Caco-2 (cell line): Measurements from ENCODE around the gene DPM1. TPM values are rescaled to one million over a fixed set of nuclear protein-coding genes. Genes with fewer than 3 reads are reported as not detected.

ENCODE experiments used
- BruUV-seq: library from RNA; stranded (reverse); fragments of 400-500 nt; replicated peaks from 2 replicates; lab custom pipeline; 2021; lab: Mats Ljungman, UMichigan
- CTCF ChIA-PET: fragments of 300-600 bp; sonication (Branson Sonifier 250); formaldehyde crosslinking; loops from one replicate; lab custom pipeline; 2022; ENCODE audit warnings: antibody characterized with exemption; lab: Charles Lee
- POLR2A ChIA-PET: fragments of 300-600 bp; sonication (Branson Sonifier 250); formaldehyde crosslinking; loops from one replicate; lab custom pipeline; 2022; ENCODE audit warnings: antibody characterized with exemption; lab: Charles Lee
- DNase-seq, 2 experiments: peaks; one replicate each; pipeline versions ENCODE4 v3.0.0 to v3.0.0-alpha.2; 2020 to 2022
- H3K27me3 ChIP-seq: replicated peaks from 2 replicates; pipeline ENCODE4 v1.6.0; 2011; ENCODE audit warnings: low read length; ENCODE audit not compliant: control insufficient read depth, insufficient read depth
- H3K36me3 ChIP-seq: 2 replicates; pipeline ENCODE4 v1.5.1; 2011; ENCODE audit warnings: low read length; ENCODE audit not compliant: control insufficient read depth, insufficient read depth
- H3K4me1 ChIP-seq: fragments of 250-450 bp; sonication (Bioruptor Pico); 2 replicates; pipeline ENCODE4 v1.5.1; 2020; ENCODE audit warnings: mild to moderate bottlenecking
- H3K4me3 ChIP-seq: 2 replicates; pipeline ENCODE4 v1.5.1; 2011; ENCODE audit warnings: low read depth, mild to moderate bottlenecking, control low read depth, low read length
- H3K9me3 ChIP-seq: fragments of 250-450 bp; sonication (Bioruptor Pico); 2 replicates; pipeline ENCODE4 v1.5.1; 2020; ENCODE audit warnings: mild to moderate bottlenecking, moderate library complexity
- H3K27ac Mint-ChIP-seq: one replicate; pipeline ENCODE4 v1.8.0; 2022; ENCODE audit warnings: mixed read lengths; ENCODE audit not compliant: unreplicated experiment
- H3K27me3 Mint-ChIP-seq: one replicate; pipeline ENCODE4 v1.8.0; 2022; ENCODE audit warnings: mixed read lengths; ENCODE audit not compliant: insufficient read depth, unreplicated experiment
- H3K36me3 Mint-ChIP-seq: one replicate; pipeline ENCODE4 v1.8.0; 2022; ENCODE audit warnings: mild to moderate bottlenecking, mixed read lengths; ENCODE audit not compliant: insufficient read depth, unreplicated experiment
- H3K4me1 Mint-ChIP-seq: one replicate; pipeline ENCODE4 v1.8.0; 2022; ENCODE audit warnings: low read depth, mixed read lengths; ENCODE audit not compliant: unreplicated experiment
- H3K4me3 Mint-ChIP-seq: one replicate; pipeline ENCODE4 v1.8.0; 2022; ENCODE audit warnings: mild to moderate bottlenecking, moderate library complexity, mixed read lengths; ENCODE audit not compliant: unreplicated experiment
- H3K9me3 Mint-ChIP-seq: one replicate; pipeline ENCODE4 v1.8.0; 2022; ENCODE audit warnings: mixed read lengths; ENCODE audit not compliant: unreplicated experiment
- CTCF ChIP-seq, 2 experiments: fragments of 200-600 bp in 1 of 2; IDR thresholded peaks; 1 replicate in 1 of 2; 2 replicates in 1 of 2; pipeline versions ENCODE4 v1.5.1 to v1.8.0; 2011 to 2022; ENCODE audit warnings: antibody characterized with exemption in 1 of 2, control low read depth in 1 of 2, inconsistent platforms in 1 of 2, low read depth in 1 of 2, low read length in 1 of 2, mild to moderate bottlenecking in 1 of 2, moderate library complexity in 1 of 2; ENCODE audit not compliant: insufficient read depth in 1 of 2, severe bottlenecking in 1 of 2, unreplicated experiment in 1 of 2
- intact Hi-C: fragments of 100-400 bp; cut with micrococcal nuclease; formaldehyde crosslinking; loops from one replicate; pipeline ENCODE4 v1.10.0; 2022; ENCODE audit not compliant: unreplicated experiment
- total RNA-seq: library from RNA; stranded (reverse); gene quantifications from 2 replicates; pipeline ENCODE4 v1.2.3, GENCODE V29; 2022

DPM1 gene
- total RNA-seq, 1 experiment from 2014 or later = 188 TPM

GRCh38 chr20:50918403-50918802 lies 39.9 kb downstream of the DPM1 start:
- CTCF ChIA-PET = interaction anchor here (1.0 kb wide), 1 partner anchor 11 kb away, joined by 3 read pairs; no protein-coding TSS in a partner anchor

GRCh38 chr20:50916934-50917333 lies 41.4 kb downstream of the DPM1 start:
- Mint-ChIP-seq H3K36me3 (peaks cover 85% of the 10 kb centered on the region), H3K4me3 (no peak overlapping the region), H3K27ac (peak overlapping the region; percentile 23), H3K9me3 (no peaks in the 10 kb centered on the region), H3K4me1 (peaks cover 68% of the 10 kb centered on the region), H3K27me3 (no peaks in the 10 kb centered on the region)
- DNase-seq = no peak
- intact Hi-C loops = loop anchor here (1.0 to 10.0 kb wide), 2 partner anchors 12 to 402 kb away; partner anchors contain the start of gene PTPN1
- ChIA-PET POLR2A (interaction anchor here (0.5 to 2.0 kb wide), 5 partner anchors 8 to 407 kb away, joined by 3 to 15 read pairs (median 5); partner anchors contain the start of genes ADNP, DPM1, MOCS3 and PTPN1), CTCF (interaction anchor here (1.1 to 3.1 kb wide), 4 partner anchors 12 to 291 kb away, joined by 4 to 20 read pairs (median 7); partner anchors contain the start of gene BCAS4)
- Histone ChIP-seq H3K9me3 (no peaks in the 10 kb centered on the region), H3K4me1 (peaks cover 51% of the 10 kb centered on the region), H3K27me3 (no peaks in the 10 kb centered on the region), H3K36me3 (no peaks in the 10 kb centered on the region; the same call in 1 of the 2 replicates), H3K4me3 (no peak overlapping the region)
- BruUV-seq = no TSS peak
- TF ChIP-seq CTCF (IDR thresholded peaks at IDR 0.05; ENCODE audit: insufficient read depth in 1 of 2, low read depth in 1 of 2, low read length in 1 of 2, severe bottlenecking in 1 of 2, unreplicated experiment in 1 of 2) = no peak

More at GRCh38 chr20:50918403-50918802, 39.9 kb downstream of the DPM1 start:
- no TSS peak for BruUV-seq
- Histone ChIP-seq H3K9me3 (no peaks in the 10 kb centered on the region), H3K4me3 (no peak overlapping the region), H3K36me3 (no peaks in the 10 kb centered on the region; the same call in 1 of the 2 replicates), H3K4me1 (peaks cover 39% of the 10 kb centered on the region), H3K27me3 (no peaks in the 10 kb centered on the region)
- no peak for TF ChIP-seq CTCF (IDR thresholded peaks at IDR 0.05; ENCODE audit: insufficient read depth in 1 of 2, low read depth in 1 of 2, low read length in 1 of 2, severe bottlenecking in 1 of 2, unreplicated experiment in 1 of 2)
- Mint-ChIP-seq H3K27me3 (no peaks in the 10 kb centered on the region), H3K4me3 (no peak overlapping the region), H3K9me3 (no peaks in the 10 kb centered on the region), H3K27ac (no peak overlapping the region), H3K4me1 (peaks cover 57% of the 10 kb centered on the region), H3K36me3 (peaks cover 88% of the 10 kb centered on the region)
- DNase-seq = no peak
- POLR2A ChIA-PET = no interaction called here
- intact Hi-C loops = loop anchor here (10.0 kb wide), 1 partner anchor 404 kb away; the partner anchor contains the start of gene PTPN1

- POLR2A ChIA-PET = interaction anchor here (0.6 to 2.0 kb wide), 6 partner anchors 8 to 125 kb away, joined by 3 to 15 read pairs (median 4); partner anchors contain the start of genes ADNP, DPM1 and MOCS3
Observed at GRCh38 chr20:50916257-50916656, 42.1 kb downstream of the DPM1 start.

More at GRCh38 chr20:50916257-50916656, 42.1 kb downstream of the DPM1 start:
- H3K27ac Mint-ChIP-seq = no peak overlapping the region
- DNase-seq = peak; percentile 75 to 81
- H3K4me1 Mint-ChIP-seq = peaks cover 75% of the 10 kb centered on the region
- no peaks in the 10 kb centered on the region for H3K9me3 Mint-ChIP-seq
- H3K27me3 Mint-ChIP-seq = no peaks in the 10 kb centered on the region
- no peaks in the 10 kb centered on the region; the same call in 1 of the 2 replicates for H3K36me3 ChIP-seq
- TF ChIP-seq CTCF (IDR thresholded peaks at IDR 0.05; ENCODE audit: insufficient read depth in 1 of 2, low read depth in 1 of 2, low read length in 1 of 2, severe bottlenecking in 1 of 2, unreplicated experiment in 1 of 2) = no peak
- peaks cover 58% of the 10 kb centered on the region for H3K4me1 ChIP-seq
- no peaks in the 10 kb centered on the region for H3K9me3 ChIP-seq
- no TSS peak for BruUV-seq
- no peaks in the 10 kb centered on the region for H3K27me3 ChIP-seq
- intact Hi-C loops = loop anchor here (1.0 to 10.0 kb wide), 2 partner anchors 13 to 401 kb away; partner anchors contain the start of gene PTPN1
- H3K4me3 ChIP-seq = no peak overlapping the region
- CTCF ChIA-PET = interaction anchor here (0.7 to 3.1 kb wide), 7 partner anchors 13 to 290 kb away, joined by 3 to 20 read pairs (median 4); partner anchors contain the start of gene BCAS4
- peaks cover 85% of the 10 kb centered on the region for H3K36me3 Mint-ChIP-seq
- no peak overlapping the region for H3K4me3 Mint-ChIP-seq
